Measurements from ENCODE around the gene PTH2R.
"Not testable (repeated sequence)": the region's sequence is repeated elsewhere in the genome, so short reads cannot be mapped to it uniquely, and the experiment has no call there.

PTH2R gene

DNA sequence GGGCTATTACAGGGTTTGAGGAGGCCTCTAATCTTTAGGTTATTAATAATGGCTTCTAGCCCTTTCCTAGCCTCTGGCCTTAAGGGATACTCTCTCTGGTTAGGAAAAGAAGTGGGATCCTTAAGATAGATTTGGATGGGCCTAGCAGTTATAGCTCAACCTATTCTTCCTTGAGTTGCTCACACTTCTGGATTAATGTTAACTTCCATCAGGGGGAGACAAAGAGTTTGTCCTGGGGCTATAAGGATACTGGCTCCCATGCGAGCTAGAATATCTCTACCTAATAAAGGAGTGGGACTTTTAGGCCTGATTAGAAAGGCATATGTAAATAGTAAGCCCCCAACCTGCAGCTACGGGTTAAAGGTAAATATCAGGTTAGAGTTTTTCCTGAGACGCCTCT is 14.3 kb upstream of the PTH2R start:
- Histone ChIP-seq H3K27me3 (replicated peaks in 2 of 5; ENCODE audit: control insufficient read depth in 4 of 5, insufficient read depth in 5 of 5, low read length in 4 of 5) (no peaks in the 10 kb centered on the region), H3K4me1 (ENCODE audit: control extremely low read depth in 1 of 4, control insufficient read depth in 4 of 4, insufficient read depth in 4 of 4, low read length in 3 of 4) (no peaks in the 10 kb centered on the region), H3K9me3 (ENCODE audit: control extremely low read depth in 1 of 5, control insufficient read depth in 4 of 5, insufficient read depth in 2 of 5, low read depth in 1 of 5, low read length in 4 of 5) (peaks cover 2 to 38% (median 18%) of the 10 kb centered on the region in 5 experiments), H3K27ac (ENCODE audit: insufficient read depth in 1 of 2, low read depth in 1 of 2, low read length in 2 of 2, poor library complexity in 1 of 2, severe bottlenecking in 2 of 2) (no peak overlapping the region), H3K36me3 (ENCODE audit: control insufficient read depth in 4 of 4, insufficient read depth in 4 of 4, low read length in 3 of 4) (no peaks in the 10 kb centered on the region), H3K4me3 (ENCODE audit: control insufficient read depth in 1 of 7, extremely low read depth in 1 of 7, insufficient read depth in 4 of 7, low read depth in 2 of 7, low read length in 6 of 7) (no peak overlapping the region)
- WGBS (ENCODE audit: insufficient coverage), result 100% methylated on average over 2 of the region's 3 CpGs
- ChIA-PET POLR2A (interaction anchor here (0.7 kb wide), 1 partner anchor 8 kb away, joined by 3 read pairs; no protein-coding TSS in a partner anchor), CTCF (no interaction called here)
- no peak for DNase-seq

DNA sequence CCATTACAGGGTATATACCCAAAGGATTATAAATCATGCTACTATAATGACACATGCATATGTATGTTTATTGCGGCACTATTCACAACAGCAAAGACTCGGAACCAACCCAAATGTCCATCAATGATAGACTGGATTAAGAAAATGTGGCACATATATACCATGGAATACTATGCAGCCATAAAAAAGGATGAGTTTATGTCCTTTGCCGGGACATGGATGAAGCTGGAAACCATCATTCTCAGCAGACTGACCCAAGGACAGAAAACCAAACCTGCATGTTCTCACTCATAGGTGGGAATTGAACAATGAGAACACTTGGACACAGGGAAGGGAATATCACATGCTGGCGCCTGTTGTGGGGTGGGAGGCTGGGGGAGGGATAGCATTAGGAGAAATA is 9.8 kb upstream of the PTH2R start:
- H3K4me1 ChIP-seq (ENCODE audit: control extremely low read depth in 1 of 4, control insufficient read depth in 4 of 4, insufficient read depth in 4 of 4, low read length in 3 of 4); H3K4me3 ChIP-seq (ENCODE audit: control insufficient read depth in 1 of 7, extremely low read depth in 1 of 7, insufficient read depth in 4 of 7, low read depth in 2 of 7, low read length in 6 of 7); H3K27me3 ChIP-seq (replicated peaks in 2 of 5; ENCODE audit: control insufficient read depth in 4 of 5, insufficient read depth in 5 of 5, low read length in 4 of 5); POLR2A ChIA-PET; H3K36me3 ChIP-seq (ENCODE audit: control insufficient read depth in 4 of 4, insufficient read depth in 4 of 4, low read length in 3 of 4); DNase-seq; H3K27ac ChIP-seq (ENCODE audit: insufficient read depth in 1 of 2, low read depth in 1 of 2, low read length in 2 of 2, poor library complexity in 1 of 2, severe bottlenecking in 2 of 2): not testable (repeated sequence)
- 100% methylated on average over 1 of the region's 4 CpGs for WGBS (ENCODE audit: insufficient coverage)
- CTCF ChIA-PET, result interaction anchor here (2.4 to 2.5 kb wide), 2 partner anchors 11 to 938 kb away, joined by 7 to 8 read pairs; no protein-coding TSS in a partner anchor
- H3K9me3 ChIP-seq (ENCODE audit: control extremely low read depth in 1 of 5, control insufficient read depth in 4 of 5, insufficient read depth in 2 of 5, low read depth in 1 of 5, low read length in 4 of 5), result peaks cover 2 to 30% (median 18%) of the 10 kb centered on the region in 5 experiments

DNA sequence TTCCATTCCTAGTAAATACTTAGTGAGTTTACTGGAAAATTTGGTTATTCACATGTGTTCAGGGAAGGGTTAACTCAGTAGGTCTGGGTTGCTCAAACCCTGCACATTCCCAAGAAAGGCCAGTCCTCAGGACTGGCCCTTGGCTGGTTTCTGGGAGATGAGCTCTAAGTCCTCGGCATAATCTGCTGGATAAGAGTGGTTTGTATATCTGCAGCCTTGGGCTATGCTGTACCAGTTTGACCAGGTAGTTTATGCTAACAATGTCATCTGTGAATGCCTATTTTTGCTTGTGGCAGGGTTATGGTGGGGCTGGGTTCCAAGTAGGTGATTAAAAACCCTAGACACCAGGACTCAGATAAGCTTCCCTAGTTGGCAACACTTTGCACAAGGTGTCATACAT is 7.4 kb upstream of the PTH2R start:
- no CpG with 5 or more reads among the region's 1 CpG for WGBS (ENCODE audit: insufficient coverage)
- no peaks in the 10 kb centered on the region for H3K36me3 ChIP-seq (ENCODE audit: control insufficient read depth in 4 of 4, insufficient read depth in 4 of 4, low read length in 3 of 4)
- H3K27ac ChIP-seq (ENCODE audit: insufficient read depth in 1 of 2, low read depth in 1 of 2, low read length in 2 of 2, poor library complexity in 1 of 2, severe bottlenecking in 2 of 2), result no peak overlapping the region
- no peak overlapping the region for H3K4me3 ChIP-seq (ENCODE audit: control insufficient read depth in 1 of 7, extremely low read depth in 1 of 7, insufficient read depth in 4 of 7, low read depth in 2 of 7, low read length in 6 of 7)
- peaks cover 0 to 2% (median 0%) of the 10 kb centered on the region in 4 experiments for H3K4me1 ChIP-seq (ENCODE audit: control extremely low read depth in 1 of 4, control insufficient read depth in 4 of 4, insufficient read depth in 4 of 4, low read length in 3 of 4)
- CTCF ChIA-PET, result interaction anchor here (2.4 kb wide), 1 partner anchor 8 kb away, joined by 7 read pairs; no protein-coding TSS in a partner anchor
- peaks cover 0 to 8% (median 2%) of the 10 kb centered on the region in 5 experiments for H3K27me3 ChIP-seq (replicated peaks in 2 of 5; ENCODE audit: control insufficient read depth in 4 of 5, insufficient read depth in 5 of 5, low read length in 4 of 5)
- no peak for DNase-seq
- peaks cover 2 to 10% (median 4%) of the 10 kb centered on the region in 5 experiments for H3K9me3 ChIP-seq (ENCODE audit: control extremely low read depth in 1 of 5, control insufficient read depth in 4 of 5, insufficient read depth in 2 of 5, low read depth in 1 of 5, low read length in 4 of 5)
- POLR2A ChIA-PET, result no interaction called here

DNA sequence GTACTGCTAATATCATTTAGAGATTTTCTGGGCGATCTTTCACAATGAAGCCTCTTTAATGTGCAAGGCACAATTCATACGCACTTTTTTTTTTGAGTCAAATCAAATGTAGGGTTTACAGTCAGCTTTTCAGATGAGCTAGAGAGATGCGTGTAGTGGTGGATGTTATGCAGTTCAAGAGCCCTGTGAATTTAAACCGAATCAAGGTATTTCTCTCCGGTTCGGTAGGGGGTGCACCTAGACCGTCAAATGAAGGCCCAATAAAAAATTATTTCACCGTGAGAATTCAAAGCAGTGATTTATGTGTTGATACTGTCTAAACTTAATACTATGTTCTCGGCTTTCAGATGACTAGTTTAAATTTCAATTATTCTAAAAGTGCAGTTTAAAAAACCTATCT is 1.1 kb downstream of the PTH2R start:
- Histone ChIP-seq H3K27me3 (replicated peaks in 2 of 5; ENCODE audit: control insufficient read depth in 4 of 5, insufficient read depth in 5 of 5, low read length in 4 of 5) (peaks cover 14 to 52% (median 24%) of the 10 kb centered on the region in 5 experiments), H3K4me1 (ENCODE audit: control extremely low read depth in 1 of 4, control insufficient read depth in 4 of 4, insufficient read depth in 4 of 4, low read length in 3 of 4) (peaks cover 0 to 14% (median 9%) of the 10 kb centered on the region in 4 experiments), H3K36me3 (ENCODE audit: control insufficient read depth in 4 of 4, insufficient read depth in 4 of 4, low read length in 3 of 4) (no peaks in the 10 kb centered on the region), H3K9me3 (ENCODE audit: control extremely low read depth in 1 of 5, control insufficient read depth in 4 of 5, insufficient read depth in 2 of 5, low read depth in 1 of 5, low read length in 4 of 5) (no peaks in the 10 kb centered on the region), H3K27ac (ENCODE audit: insufficient read depth in 1 of 2, low read depth in 1 of 2, low read length in 2 of 2, poor library complexity in 1 of 2, severe bottlenecking in 2 of 2) (no peak overlapping the region), H3K4me3 (ENCODE audit: control insufficient read depth in 1 of 7, extremely low read depth in 1 of 7, insufficient read depth in 4 of 7, low read depth in 2 of 7, low read length in 6 of 7) (no peak overlapping the region)
- peak; percentile 54 to 75 (median 69) for DNase-seq
- WGBS (ENCODE audit: insufficient coverage), result 22% methylated on average over 7 of the region's 9 CpGs
- CTCF ChIA-PET, result interaction anchor here (0.6 to 1.9 kb wide), 8 partner anchors 8 to 927 kb away, joined by 3 to 10 read pairs (median 4); no protein-coding TSS in a partner anchor
- POLR2A ChIA-PET, result interaction anchor here (0.6 kb wide), 2 partner anchors 53 to 1005 kb away, joined by 3 to 4 read pairs; no protein-coding TSS in a partner anchor

DNA sequence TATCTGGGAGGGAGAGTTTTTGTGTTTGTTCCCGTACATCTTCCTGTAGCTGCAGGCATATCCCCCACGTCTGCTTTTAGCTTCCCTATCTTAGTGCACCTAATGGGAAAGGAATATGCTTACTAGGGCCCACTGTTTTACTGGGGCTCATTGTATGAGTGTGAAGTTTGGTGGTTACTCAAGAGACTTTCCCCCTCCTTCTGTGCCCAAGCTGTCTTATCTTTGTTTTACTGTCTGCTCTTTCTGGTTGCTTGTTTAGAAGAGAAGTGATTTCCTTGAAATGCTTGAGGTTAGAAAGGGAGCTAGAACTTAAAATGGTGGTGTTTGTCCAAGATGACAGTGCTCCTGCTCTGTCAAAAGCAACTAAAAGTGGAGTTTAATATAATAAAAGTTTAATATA is 7.3 kb downstream of the PTH2R start:
- peak in 1 of 3 donors; percentile 18 for DNase-seq
- Histone ChIP-seq H3K27me3 (replicated peaks in 2 of 5; ENCODE audit: control insufficient read depth in 4 of 5, insufficient read depth in 5 of 5, low read length in 4 of 5) (peaks cover 0 to 2% (median under 1%) of the 10 kb centered on the region in 5 experiments), H3K9me3 (ENCODE audit: control extremely low read depth in 1 of 5, control insufficient read depth in 4 of 5, insufficient read depth in 2 of 5, low read depth in 1 of 5, low read length in 4 of 5) (peaks cover 0 to 4% (median 0%) of the 10 kb centered on the region in 5 experiments), H3K4me3 (ENCODE audit: control insufficient read depth in 1 of 7, extremely low read depth in 1 of 7, insufficient read depth in 4 of 7, low read depth in 2 of 7, low read length in 6 of 7) (no peak overlapping the region), H3K4me1 (ENCODE audit: control extremely low read depth in 1 of 4, control insufficient read depth in 4 of 4, insufficient read depth in 4 of 4, low read length in 3 of 4) (no peaks in the 10 kb centered on the region), H3K27ac (ENCODE audit: insufficient read depth in 1 of 2, low read depth in 1 of 2, low read length in 2 of 2, poor library complexity in 1 of 2, severe bottlenecking in 2 of 2) (no peak overlapping the region), H3K36me3 (ENCODE audit: control insufficient read depth in 4 of 4, insufficient read depth in 4 of 4, low read length in 3 of 4) (no peaks in the 10 kb centered on the region)
- CTCF ChIA-PET, result interaction anchor here (1.3 kb wide), 1 partner anchor 921 kb away, joined by 3 read pairs; no protein-coding TSS in a partner anchor
- POLR2A ChIA-PET, result no interaction called here
- no CpG with 5 or more reads among the region's 2 CpGs for whole genome bisulfite sequencing (ENCODE audit: insufficient coverage)

DNA sequence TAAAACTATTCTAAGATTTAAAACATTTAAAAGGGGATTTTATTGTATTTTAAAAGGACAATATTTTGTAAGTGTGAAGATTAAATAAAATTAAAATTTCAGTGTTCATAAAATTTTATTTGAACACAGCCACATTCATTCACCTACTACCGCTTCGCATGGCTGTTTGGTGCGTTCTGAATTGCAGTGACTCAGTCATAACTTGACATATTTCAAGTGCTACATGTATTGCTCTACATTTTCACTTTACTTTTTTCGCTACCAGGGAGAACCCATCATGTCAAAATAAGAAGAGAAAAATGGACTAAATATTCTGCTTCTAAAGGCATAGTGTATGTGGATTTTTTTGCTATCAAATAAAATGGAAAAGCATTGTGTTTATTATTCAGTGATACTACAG is 8.7 kb downstream of the PTH2R start:
- Histone ChIP-seq H3K36me3 (ENCODE audit: control insufficient read depth in 4 of 4, insufficient read depth in 4 of 4, low read length in 3 of 4) (no peaks in the 10 kb centered on the region), H3K9me3 (ENCODE audit: control extremely low read depth in 1 of 5, control insufficient read depth in 4 of 5, insufficient read depth in 2 of 5, low read depth in 1 of 5, low read length in 4 of 5) (peaks cover 0 to 4% (median 0%) of the 10 kb centered on the region in 5 experiments), H3K27me3 (replicated peaks in 2 of 5; ENCODE audit: control insufficient read depth in 4 of 5, insufficient read depth in 5 of 5, low read length in 4 of 5) (peaks cover 0 to 2% (median 0%) of the 10 kb centered on the region in 5 experiments), H3K27ac (ENCODE audit: insufficient read depth in 1 of 2, low read depth in 1 of 2, low read length in 2 of 2, poor library complexity in 1 of 2, severe bottlenecking in 2 of 2) (no peak overlapping the region), H3K4me1 (ENCODE audit: control extremely low read depth in 1 of 4, control insufficient read depth in 4 of 4, insufficient read depth in 4 of 4, low read length in 3 of 4) (no peaks in the 10 kb centered on the region), H3K4me3 (ENCODE audit: control insufficient read depth in 1 of 7, extremely low read depth in 1 of 7, insufficient read depth in 4 of 7, low read depth in 2 of 7, low read length in 6 of 7) (no peak overlapping the region)
- 90% methylated on average over 2 of the region's 4 CpGs for WGBS (ENCODE audit: insufficient coverage)
- POLR2A ChIA-PET, result interaction anchor here (0.7 kb wide), 1 partner anchor 530 kb away, joined by 5 read pairs; no protein-coding TSS in a partner anchor
- CTCF ChIA-PET, result interaction anchor here (1.2 kb wide), 1 partner anchor 8 kb away, joined by 5 read pairs; the partner anchor contains the start of gene PTH2R
- DNase-seq, result no peak

DNA sequence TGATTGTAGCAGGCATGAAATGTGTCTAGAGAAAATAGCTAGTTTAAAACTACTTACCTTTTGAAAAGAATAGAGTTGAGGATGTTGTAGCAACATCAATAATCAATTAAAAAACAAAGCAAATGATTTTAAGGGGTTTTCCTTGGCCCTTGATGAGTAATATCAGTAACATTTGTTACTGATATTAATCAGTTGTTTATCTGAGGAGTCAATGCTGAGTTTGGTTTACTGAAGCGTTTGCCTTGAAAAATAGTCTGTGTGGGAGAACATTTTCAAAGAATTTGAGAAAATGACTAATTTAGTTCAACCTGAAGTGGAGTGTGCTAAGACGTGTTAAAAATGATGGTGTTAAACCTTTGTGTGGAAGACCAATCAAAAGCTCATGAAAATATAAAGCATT is 9.3 kb downstream of the PTH2R start:
- Histone ChIP-seq H3K27ac (ENCODE audit: insufficient read depth in 1 of 2, low read depth in 1 of 2, low read length in 2 of 2, poor library complexity in 1 of 2, severe bottlenecking in 2 of 2) (no peak overlapping the region), H3K27me3 (replicated peaks in 2 of 5; ENCODE audit: control insufficient read depth in 4 of 5, insufficient read depth in 5 of 5, low read length in 4 of 5) (peaks cover 0 to 2% (median 0%) of the 10 kb centered on the region in 5 experiments), H3K4me1 (ENCODE audit: control extremely low read depth in 1 of 4, control insufficient read depth in 4 of 4, insufficient read depth in 4 of 4, low read length in 3 of 4) (no peaks in the 10 kb centered on the region), H3K4me3 (ENCODE audit: control insufficient read depth in 1 of 7, extremely low read depth in 1 of 7, insufficient read depth in 4 of 7, low read depth in 2 of 7, low read length in 6 of 7) (no peak overlapping the region), H3K9me3 (ENCODE audit: control extremely low read depth in 1 of 5, control insufficient read depth in 4 of 5, insufficient read depth in 2 of 5, low read depth in 1 of 5, low read length in 4 of 5) (peaks cover 0 to 4% (median 0%) of the 10 kb centered on the region in 5 experiments), H3K36me3 (ENCODE audit: control insufficient read depth in 4 of 4, insufficient read depth in 4 of 4, low read length in 3 of 4) (no peaks in the 10 kb centered on the region)
- ChIA-PET CTCF (interaction anchor here (1.1 to 1.2 kb wide), 2 partner anchors 9 to 905 kb away, joined by 3 to 5 read pairs; partner anchors contain the start of gene PTH2R), POLR2A (no interaction called here)
- no peak for DNase-seq
- WGBS (ENCODE audit: insufficient coverage), result 100% methylated on average over 1 of the region's 2 CpGs
